HG02852 (cell line): ENCODE data around the gene POFUT2.

Source experiments
- ATAC-seq: cut with Tn5 transposase; IDR thresholded peaks from one replicate; pipeline ENCODE4 v1.9.1; 2021; ENCODE audit warnings: mild to moderate bottlenecking, moderate library complexity; ENCODE audit not compliant: unreplicated experiment

The POFUT2 gene

DNA sequence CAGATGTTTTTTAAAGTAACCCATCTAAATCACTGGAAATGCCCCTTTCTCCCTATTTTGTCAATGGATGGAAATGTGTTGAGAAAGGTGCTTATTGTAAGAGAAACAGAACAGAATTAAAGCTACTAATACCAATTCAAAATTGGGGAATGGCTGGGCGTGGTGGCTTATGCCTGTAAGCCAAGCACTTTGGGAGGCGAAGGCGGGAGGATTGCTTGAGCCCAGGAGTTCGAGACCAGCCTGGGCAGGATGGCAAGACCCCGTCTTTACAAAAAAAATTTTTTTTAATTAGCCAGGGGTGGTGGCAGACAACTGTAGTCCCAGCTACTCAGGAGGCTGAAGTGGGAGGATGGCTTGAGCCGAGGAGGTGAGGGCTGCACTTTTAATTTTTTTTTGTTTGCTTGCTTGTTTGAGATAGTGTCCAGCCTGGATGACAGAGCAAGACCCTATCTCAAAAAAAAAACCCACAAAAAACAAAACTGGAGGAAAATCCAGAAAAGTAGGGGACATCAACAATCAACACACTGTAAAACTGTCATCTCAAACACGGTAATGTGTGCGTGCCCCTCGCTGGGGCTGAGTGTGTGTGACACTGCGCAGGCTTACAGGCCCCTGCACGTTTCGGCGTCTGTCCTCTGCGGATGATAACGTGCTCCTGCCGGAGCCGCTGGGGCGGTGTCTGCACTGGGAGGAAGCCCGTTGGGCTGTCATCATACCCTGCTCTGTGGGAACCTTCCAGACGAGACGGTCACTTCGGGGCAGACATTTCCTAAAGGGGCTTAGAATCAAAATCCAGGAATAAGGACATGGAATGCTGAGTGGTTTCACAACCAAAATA lies 11.6 kb upstream of the POFUT2 start:
- ATAC-seq, result no peak

DNA sequence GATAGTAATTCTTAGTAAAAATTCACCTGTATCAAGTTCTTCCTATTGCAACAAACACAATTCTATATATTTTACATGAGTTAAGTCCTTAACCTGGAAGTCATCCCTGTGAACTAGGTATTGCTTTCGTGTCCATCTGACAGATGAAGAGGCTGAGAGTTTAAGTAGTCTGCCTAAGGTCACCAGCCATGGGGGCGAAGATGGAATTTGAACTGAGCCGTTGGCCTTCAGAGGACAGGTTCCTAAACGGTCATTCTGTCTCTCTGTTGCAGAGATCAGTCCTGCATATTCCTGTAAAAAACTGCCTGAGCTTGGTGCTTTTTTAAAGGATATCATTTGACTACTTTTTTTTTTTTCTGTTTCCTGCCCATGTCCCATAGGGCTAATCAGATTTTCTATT lies 10.2 kb upstream of the POFUT2 start:
- no peak for ATAC-seq

DNA sequence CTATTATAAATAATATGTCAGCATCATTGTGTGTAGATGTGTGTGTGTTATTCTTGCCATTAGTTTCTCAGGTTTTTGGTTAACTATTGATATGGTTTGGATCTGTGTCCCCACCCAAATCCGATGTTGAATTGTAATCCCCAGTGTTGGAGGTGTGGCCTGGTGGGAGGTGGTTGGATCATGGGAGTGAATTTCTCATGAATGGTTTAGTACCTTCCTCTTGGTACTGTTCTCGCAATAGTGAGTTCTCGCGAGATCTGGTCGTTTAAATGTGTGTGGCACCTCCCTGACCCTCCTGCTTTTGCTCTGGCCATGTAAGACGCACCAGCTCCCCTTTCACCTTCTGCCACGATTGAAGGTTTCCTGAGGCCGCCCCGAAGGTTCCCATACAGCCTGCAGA lies 9.6 kb upstream of the POFUT2 start:
- no peak for ATAC-seq

DNA sequence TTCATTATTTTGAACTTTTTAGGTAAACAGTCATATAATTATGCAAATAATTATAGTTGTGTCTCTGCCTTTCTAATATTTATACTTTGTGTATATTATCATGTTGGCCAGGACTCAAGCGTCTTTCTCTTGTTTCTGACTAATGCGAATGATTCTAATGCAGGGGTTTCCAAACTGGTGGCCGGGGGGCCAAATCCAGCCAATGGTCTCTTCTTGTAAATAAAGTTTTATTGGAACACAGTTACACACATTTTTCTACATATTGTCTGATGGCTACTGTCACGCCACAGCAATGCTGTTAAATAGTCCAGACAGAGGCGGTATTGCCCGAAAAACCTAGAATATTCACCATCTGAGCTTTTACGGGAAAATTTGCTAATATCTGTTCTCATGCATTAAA lies 8.9 kb upstream of the POFUT2 start:
- no peak for ATAC-seq

DNA sequence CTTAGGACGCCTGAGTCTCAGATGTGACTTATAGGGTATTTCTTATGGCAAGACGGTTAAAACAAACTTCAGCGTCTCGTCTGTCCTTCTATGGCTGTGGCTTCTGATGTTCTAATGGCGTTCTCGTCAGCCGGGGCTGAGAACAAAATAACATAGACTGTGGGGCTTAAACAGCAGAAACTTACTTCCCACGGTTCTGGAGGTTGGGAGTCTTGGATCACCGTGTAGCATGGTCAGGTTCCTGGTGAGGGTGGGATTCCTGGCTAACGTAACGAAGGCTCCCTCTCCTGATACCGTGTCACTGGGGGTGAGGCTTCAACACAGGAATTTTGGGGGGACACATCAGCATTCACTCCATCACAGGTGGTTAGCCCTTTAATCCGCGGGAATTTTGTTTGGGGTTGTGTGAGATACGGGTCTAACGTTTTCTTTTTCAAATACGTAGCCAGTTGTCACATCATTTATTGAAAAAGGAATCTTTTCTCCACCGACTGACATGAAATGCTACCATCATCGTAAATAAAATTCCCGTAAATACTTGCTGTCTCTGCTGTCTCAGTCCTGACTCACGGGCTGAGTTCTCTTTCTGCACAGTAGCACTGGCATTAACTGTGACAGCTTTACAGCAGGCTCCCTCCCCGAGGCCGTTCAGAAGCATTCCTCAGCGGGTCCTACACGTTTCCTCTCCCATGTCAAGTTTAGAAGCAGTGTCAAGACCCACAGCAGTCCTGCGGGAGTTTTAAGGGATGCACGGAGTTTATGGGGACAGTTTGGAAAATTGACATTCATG lies 8.1 kb upstream of the POFUT2 start:
- ATAC-seq, result no peak

DNA sequence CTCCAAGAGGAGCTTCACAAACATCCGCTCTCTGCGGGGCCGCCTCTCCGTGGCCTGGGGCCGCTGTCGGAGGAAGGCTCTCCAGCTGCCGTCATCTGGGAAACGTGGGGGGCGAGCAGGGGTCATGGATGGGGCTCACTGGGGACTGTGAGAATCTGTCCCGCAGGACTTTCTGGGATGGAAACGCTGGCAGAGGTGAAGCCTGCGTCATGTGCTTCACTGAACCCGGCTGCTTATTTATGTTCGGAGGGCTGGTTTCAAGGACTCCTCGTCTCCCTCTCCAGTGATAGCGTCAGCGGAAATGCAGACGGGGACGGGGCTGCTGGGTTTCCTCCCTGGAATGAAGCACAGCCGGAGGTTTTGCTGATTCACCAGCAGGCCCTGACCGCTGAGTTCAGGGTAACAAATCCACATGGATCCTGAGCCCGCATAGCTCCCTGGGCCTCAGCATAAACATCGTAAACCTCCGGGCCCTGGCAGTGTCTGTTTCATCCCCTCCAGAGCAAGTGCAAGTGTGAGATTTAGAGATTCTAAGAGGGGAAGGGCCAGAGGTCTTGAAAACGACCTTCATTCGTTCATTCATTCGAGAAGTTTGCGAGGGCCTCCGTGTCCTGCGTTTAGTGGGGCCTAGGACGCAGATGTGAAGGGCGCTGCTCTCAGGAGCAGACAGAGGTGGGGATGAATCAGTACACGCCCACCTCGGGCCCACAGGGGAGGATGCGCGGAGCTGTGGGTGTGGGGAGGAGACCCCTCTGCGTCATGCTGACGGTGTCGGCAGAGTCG lies 7.0 kb upstream of the POFUT2 start:
- ATAC-seq, result no peak

DNA sequence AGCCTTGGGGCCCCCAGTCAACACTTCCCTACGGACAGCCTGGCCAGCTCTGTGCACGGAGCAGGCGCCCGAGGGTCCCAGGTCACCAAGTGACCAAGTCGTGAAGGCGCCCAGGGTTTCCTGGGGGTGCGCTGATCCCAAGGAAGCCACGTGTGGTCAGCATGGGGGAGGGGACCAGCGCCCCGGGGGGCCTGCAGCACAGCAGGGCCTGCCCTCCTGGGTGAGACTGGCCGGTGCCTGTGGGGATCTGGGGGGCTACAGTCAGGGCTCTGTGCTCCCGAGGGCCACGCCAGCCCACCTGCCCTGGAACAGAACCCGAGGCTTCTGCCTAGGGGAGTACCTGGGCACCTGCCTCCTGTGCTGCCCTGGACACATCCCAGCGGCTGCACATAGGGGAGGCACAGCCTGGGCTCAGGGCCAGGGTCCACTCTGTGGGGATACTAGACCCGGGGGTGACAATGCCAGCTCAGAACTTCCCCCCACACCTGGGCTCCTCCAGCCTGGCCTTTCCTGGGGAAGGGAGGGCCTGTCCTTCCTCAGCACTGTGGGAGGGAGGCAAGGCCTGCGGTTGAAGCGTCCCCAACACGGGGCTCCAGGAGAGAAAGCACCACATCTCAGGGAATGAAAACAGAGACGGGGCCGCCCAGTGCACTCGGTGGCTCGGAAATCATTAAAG lies 6.2 kb upstream of the POFUT2 start:
- ATAC-seq, result no peak

DNA sequence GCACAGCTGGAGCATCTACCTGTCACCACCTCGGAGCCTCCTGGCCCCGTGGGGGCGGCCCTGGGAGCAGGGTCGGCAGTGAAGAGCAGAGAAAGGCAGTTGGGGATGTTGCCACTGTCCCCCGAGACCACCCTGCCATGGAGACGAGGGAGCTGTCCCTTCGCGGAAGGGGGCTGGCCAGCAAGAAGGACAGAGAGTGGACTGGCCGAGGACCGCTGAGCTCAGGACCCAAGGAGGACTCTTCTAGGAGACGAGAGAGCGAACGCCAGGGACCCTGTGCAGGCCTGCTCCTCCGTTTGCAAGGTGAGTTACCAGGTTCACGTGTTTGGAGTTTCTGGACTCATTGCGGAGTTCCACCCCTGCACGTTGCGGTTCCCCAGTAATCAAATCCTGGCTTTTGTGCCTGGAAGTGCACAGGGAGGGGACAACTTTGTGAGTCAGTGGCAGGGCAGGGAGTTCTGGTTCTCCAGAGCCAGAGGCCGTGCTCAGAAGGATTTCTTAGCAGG lies 5.6 kb upstream of the POFUT2 start:
- no peak for ATAC-seq

DNA sequence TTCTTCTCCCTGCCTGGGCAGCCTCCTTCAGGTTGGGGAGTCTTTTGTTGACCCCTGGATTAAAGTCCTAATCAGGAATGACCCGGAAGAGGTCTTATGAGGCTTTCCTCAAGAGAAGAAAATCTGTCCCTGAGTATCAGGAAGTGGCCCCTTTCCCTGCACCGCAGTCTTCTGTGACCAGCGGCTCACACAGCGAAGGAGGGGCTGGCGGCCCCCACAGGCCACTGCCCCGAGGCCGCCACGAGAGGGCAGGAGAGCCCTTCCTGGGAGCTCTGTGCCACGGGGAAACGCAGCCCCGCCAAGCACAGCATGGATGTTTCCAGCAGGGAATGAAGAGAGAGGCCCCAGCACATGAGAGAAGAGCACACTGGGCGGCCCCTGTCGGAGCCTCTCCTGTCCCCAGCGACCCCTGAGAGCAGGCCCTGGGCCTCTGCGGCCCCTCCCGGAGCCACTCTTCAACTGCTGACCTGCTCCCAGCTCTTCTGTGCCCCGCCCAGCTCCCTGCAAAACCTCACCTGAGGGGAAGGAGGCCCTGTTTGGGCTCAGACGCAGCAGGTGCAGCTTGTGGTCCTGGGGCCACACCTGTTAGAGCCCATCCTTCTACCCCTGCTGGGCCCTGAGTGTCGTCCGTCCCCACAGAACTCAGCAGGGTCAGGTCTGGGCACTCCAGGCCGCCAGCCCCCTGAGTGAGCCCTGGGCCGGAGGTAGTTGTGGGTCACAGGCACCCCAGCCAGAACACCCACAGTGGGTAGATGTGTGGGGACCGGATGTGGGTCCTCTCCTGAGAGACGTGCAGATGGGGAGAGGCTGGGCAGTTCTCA lies 4.9 kb upstream of the POFUT2 start:
- ATAC-seq, result no peak

DNA sequence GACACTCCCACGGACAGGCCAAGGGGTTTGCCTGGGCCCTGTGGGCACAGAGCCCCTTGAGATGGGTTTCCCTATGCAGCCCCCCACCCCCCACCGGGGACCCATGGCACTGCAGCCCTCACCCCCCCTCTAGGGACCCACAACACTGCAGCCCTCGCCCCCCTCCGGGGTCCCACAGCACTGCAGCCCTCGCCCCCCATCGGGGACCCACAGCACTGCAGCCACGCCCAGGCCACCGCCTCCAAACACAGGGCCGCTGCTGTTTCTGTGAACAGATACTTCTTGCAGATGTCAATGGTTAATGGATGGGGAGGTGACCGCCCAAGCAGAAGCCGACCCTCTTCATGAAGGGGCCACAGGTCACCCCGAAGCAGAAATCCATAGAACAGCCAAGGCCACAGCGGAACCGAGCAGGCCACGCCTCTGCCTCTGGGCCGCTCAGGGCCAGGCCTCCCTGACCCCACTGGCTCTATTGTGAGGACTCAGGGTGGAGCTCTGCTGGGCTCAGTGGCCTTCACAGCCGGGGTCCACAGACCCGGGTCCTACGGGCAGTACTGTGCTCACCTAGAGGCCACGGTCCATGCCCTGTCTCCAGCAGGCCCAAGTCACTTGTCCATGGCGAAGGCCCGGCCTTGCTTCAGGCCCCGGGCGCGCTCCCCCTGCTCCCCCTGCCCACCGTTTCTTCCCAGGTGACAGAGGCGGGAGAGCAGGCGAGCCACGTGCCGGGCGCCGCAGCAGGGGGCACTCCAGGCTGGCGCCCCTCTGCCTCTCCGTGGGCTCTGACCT lies 4.1 kb upstream of the POFUT2 start:
- ATAC-seq, result no peak

DNA sequence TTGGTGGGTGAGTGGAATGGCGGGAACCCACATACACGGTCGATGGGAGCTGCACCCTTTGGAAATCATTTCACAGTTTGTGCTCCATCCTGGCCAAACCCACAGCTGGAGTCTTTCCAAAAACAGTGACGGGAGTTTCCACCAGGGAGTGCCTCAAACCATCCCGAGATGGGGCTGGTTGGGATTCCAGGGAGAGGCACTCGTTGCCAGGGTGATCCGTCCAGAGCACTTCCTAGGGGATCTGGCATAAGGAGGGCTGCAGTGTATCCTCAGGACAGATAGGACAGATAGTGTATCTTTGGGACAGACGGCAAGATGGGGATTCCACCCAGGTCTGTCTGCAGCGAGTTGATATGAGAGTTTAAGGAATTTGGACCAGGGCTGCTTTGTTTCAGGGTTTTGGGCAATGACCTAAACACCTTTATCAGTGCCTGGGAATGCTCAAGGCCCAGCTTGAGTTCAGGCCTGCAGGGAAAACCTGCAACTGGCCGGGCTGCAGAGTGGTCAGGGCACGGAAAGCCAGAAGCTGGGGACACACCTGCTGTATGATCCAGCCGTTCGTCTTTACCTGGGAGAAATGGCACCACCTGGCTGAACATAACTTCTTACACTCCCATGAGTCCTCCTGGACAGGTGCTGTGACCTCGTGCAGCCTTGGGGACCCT lies 3.4 kb upstream of the POFUT2 start:
- no peak for ATAC-seq

DNA sequence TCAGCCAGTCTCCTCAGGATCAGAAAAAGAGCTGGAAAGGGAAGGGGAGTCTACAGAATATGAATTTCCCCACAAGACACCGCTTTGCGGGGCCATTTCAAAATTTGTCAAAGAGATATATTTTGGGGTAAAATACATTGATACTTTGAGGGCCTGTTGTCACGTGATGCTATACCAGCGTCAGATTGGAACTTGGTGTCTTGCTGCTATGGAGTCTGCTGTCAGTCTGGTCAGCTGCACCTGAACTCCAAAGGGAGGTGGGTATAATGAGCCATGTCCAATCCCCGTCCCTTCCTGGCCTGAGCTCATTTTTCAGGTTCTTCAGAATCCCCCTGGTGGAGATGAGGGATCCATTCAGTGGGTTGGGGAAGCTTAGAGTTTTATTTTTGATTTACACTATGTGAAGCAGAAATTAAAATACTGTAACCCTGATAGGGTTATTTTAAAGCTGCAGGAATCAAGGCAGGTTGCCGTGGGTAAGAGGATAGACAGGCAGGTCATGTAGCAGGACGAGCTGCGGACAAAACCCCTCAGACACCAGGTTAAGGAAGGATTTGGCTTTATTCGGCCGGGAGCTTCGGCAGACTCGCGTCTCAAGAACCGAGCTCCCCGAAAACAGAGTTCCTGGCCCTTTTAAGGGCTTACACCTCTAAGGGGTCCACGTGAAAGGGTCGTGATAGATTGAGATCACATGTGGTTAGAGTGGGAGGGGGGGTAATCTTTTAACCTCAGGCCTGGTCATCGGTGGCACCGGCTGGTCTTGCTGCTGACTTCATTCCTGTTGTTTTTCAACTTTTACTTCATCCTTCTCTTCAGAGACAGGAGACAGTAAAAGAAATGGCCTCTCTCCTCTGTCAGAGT lies 2.2 kb upstream of the POFUT2 start:
- ATAC-seq, result no peak

DNA sequence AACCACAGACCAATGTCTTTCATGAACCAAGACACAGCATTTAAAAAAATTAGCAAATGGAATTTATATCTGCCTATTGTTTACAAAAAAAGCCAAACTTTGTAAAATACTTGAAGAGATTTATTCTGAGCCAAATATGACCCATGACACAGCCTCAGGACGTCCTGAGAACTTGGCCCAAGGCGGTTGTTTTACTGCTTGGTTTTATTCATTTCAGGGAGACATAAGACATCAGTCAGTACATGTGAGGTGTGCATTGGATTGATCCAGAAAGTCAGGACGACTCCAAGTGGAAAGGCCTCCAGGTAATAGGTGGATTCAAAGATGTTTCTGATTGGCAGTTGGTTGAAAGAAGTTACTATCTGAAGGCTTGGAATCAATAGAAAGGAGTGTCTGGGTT lies 1.4 kb upstream of the POFUT2 start:
- no peak for ATAC-seq

DNA sequence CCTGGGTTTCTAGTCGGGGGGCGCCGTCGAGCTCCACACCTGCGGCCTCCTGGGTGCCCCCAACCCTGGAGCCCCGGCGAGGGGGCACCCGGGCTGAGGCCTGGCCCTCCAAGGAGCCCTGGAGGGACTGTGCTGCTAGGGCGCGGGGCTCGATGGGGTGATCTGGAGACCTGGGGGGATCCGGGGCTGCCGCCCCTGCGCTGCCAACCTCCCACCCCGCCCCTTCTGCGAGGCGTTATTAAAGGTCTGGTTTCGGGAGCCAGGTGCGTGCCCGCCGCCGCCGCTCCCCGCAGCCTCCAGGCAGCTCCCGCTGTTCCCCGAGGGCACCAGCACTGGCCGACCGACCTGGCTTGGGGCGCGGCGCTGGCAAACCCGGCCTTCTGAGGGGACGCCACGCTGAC lies 746 bp upstream of the POFUT2 start:
- ATAC-seq, result no peak

DNA sequence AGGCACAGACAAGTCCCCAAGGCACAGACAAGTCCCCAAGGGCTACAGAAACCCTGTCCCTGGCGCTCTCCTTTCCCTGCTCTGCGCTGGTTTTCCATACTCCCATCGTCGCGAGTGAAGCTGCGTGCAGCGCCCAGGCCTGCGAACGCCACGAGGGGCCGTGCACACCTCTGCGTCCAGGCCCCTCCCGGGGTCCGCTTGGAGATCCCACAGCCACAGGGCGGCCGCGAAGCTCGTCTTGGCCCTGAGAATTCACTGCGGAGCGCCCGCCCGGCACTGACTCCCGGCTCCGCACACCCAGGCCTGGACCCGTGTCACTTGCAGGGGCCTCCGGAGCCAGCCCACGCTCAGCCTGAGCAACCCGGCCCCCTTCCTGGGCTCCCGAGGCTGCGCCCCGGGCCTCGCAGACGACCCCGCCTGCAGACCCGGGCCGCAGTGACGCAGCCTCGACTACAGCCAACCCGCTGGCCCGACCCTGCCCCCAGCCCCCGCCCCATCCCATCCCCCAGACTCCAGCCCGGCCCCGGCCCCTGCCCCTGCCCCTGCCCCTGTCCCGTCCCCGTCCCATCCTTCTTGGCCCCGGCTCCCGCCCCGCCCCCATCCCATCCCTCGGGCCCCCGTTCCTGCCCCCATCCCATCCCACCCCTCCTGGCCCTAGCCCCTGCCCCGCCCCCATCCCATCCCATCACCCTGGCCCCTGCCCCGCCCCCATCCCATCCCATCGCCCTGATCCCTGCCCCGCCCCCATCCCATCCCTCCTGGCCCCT lies 841 bp downstream of the POFUT2 start:
- ATAC-seq, result no peak

DNA sequence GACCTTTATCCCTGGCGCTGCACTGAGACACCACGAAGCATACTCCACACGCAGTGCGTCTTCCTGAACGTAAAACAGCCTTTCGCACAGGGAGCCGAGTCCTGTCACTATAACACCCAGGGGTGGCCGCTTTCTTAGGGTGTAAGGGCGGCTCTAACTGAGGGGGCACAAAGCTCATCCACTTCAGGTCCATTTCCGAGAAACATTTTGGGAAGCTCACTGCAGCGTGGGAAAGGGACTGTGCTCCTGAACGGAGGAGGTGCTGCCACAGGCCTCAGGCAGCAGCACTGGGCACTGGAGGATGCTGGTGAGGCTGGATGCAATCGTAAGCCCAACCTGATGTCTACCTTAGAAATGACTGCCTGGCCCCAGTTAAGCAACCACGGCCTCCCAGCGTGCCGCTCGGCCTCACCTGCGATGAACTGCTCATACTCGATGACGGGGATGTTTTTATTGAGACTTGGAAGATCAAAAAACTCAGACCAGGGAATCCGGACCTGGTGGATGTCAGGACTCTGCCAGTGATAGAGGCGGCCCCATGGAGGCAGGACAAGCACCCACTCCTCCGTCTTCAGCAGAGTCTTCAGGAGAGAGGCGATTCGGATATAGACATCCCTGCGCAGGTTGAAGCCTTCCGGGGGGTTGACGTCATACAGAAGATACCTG lies 2.3 kb downstream of the POFUT2 start:
- ATAC-seq, result no peak

DNA sequence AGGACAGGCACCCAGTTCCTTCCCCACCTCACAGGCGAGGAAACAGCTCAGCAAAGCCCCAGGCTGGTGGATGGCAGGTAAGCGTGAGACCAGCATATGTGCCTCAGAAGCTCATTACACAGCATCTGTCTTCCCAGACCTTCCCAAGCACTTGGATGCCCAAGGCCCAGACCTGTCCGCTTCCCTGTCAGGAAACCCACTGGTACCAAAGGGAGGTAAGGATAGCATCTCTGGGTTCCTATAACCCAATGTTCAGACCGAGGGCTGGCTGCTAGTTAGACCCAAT lies 3.3 kb downstream of the POFUT2 start:
- no peak for ATAC-seq
